Ovary (tissue), 9 donors: ENCODE measurements around the gene DCAF15. TPM values are rescaled to one million over a fixed set of nuclear protein-coding genes. Genes with fewer than 3 reads are reported as not detected.

Source experiments
- DNase-seq, 5 donors: peaks; one replicate each; pipeline ENCODE4 v3.0.0-alpha.2; 2019 to 2020
- H3K27ac ChIP-seq, 2 donors: fragments of 200-600 bp; one replicate each; pipeline versions ENCODE4 v1.5.1 to v1.8.0; 2019 to 2022
- H3K27me3 ChIP-seq: fragments of 200-600 bp; one replicate; pipeline ENCODE4 v1.8.0; 2022
- H3K36me3 ChIP-seq: fragments of 200-600 bp; sonication (generic); one replicate; pipeline ENCODE4 v1.5.1; 2019
- H3K4me1 ChIP-seq: one replicate; pipeline ENCODE4 v1.8.1; 2013; ENCODE audit warnings: mild to moderate bottlenecking, moderate library complexity; ENCODE audit not compliant: insufficient read depth
- H3K4me3 ChIP-seq: fragments of 200-600 bp; sonication (generic); one replicate; pipeline ENCODE4 v1.5.1; 2017
- H3K9me3 ChIP-seq, 2 donors: fragments of 200-600 bp in 1 of 2; sonication (generic) in 1 of 2; one replicate each; pipeline versions ENCODE4 v1.5.1 to v1.8.1; 2013 to 2019; ENCODE audit warnings: mild to moderate bottlenecking in 1 of 2, moderate library complexity in 1 of 2
- CTCF ChIP-seq, 3 donors: fragments of 450-650 bp in 2 of 3; fragments of 200-600 bp in 1 of 3; IDR thresholded peaks; one replicate each; pipeline versions ENCODE4 v1.5.1 to v1.8.0; 2016 to 2022; ENCODE audit warnings: antibody characterized with exemption in 3 of 3, mild to moderate bottlenecking in 1 of 3
- EP300 ChIP-seq: sonication (generic); formaldehyde crosslinking; IDR thresholded peaks from one replicate; pipeline ENCODE4 v1.6.1; 2017; ENCODE audit warnings: antibody characterized with exemption
- POLR2A ChIP-seq: fragments of 450-650 bp; IDR thresholded peaks from one replicate; pipeline ENCODE4 v1.6.1; 2017; ENCODE audit warnings: antibody characterized with exemption, mild to moderate bottlenecking, moderate library complexity
- WGBS, 3 donors: extraction: QIAGEN DNeasy Blood & Tissue Kit in 1 of 3; methylation state at CpG; one replicate each; pipeline versions ENCODE4 v1.1.5 to v1.1.7; 2013 to 2017; 5-methylcytosine and 5-hydroxymethylcytosine counted together
- intact Hi-C, 4 donors: fragments of 100-400 bp; cut with DNase I; formaldehyde crosslinking; loops; one replicate each; pipeline versions ENCODE4 v1.11.0 to v1.15.1; 2022 to 2023
- polyA plus RNA-seq, 2 donors: library from polyadenylated mRNA; stranded (reverse); fragments of 200-250 nt in 1 of 2; fragments of 350-450 nt in 1 of 2; fragmentation: Illumina TruSeq in 1 of 2; extraction: RNeasy Lipid Tissue Mini Kit (QIAGEN cat#74804) in 1 of 2; gene quantifications; one replicate each; pipeline ENCODE4 v1.2.3, GENCODE V29; 2013 to 2014
- total RNA-seq, 7 donors: library from RNA; depleted of rRNA in 2 of 7; stranded (reverse); fragments of >200 nt in 2 of 7; fragmentation: NEBNext Ultra II Directional in 3 of 7; extraction: Animal tissue kit (Norgen Biotek cat#: 25700) in 3 of 7; gene quantifications; one replicate each; pipeline versions ENCODE4 v1.1.0 to v1.2.4, GENCODE V29; 2016 to 2023
- donor health status: DM: no; HTN: no; CAD: no; lungs with moderate emphysema.
- donor health status: DM: no; HTN: no; CAD: no.
- donor health status: Bipolar disorder and iron deficiency.
- donor health status: DM: yes; HTN: yes; CAD: no.
- donor health status: DM: no; HTN: no; CAD: no.
- donor health status: DM: yes; HTN: yes; CAD: no.

DCAF15 gene
- total and polyA plus RNA-seq, 9 donors, result 5.0 to 29.1 (median 23.4) TPM

GRCh38 chr19:13935765-13936510 is 16.4 kb upstream of the DCAF15 start:
- 82 to 85% (median 82%) methylated on average over 20 to 22 of the region's 22 CpGs for WGBS, 3 donors
- no peaks in the 10 kb centered on the region for H3K9me3 ChIP-seq
- TF ChIP-seq POLR2A (no peak), CTCF (IDR thresholded peaks at IDR 0.05) (no peak), EP300 (no peak)
- no peaks in the 10 kb centered on the region for H3K27me3 ChIP-seq
- H3K36me3 ChIP-seq, result no peaks in the 10 kb centered on the region
- peaks cover 6% of the 10 kb centered on the region for H3K4me1 ChIP-seq
- H3K27ac ChIP-seq, result no peak overlapping the region
- DNase-seq, result no peak
- no peak overlapping the region for H3K4me3 ChIP-seq
- intact Hi-C loops, result no loop called here

GRCh38 chr19:13937479-13938300 is 14.6 kb upstream of the DCAF15 start:
- no peaks in the 10 kb centered on the region for H3K36me3 ChIP-seq
- 6 to 14% (median 6%) methylated on average over 18 to 29 of the region's 29 CpGs for WGBS, 3 donors
- no peak overlapping the region for H3K27ac ChIP-seq
- peaks cover 6% of the 10 kb centered on the region for H3K4me1 ChIP-seq
- TF ChIP-seq POLR2A, result no peak
- no peak for TF ChIP-seq CTCF (IDR thresholded peaks at IDR 0.05)
- TF ChIP-seq EP300, result no peak
- H3K9me3 ChIP-seq, result no peaks in the 10 kb centered on the region
- no peak overlapping the region for H3K4me3 ChIP-seq
- H3K27me3 ChIP-seq, result no peaks in the 10 kb centered on the region
- intact Hi-C loops, result no loop called here
- peak in 1 of 5 donors; percentile 54 for DNase-seq

- 3 to 9% (median 5%) methylated on average over 20 to 21 of the region's 21 CpGs for WGBS, 3 donors
- Histone ChIP-seq H3K36me3 (no peaks in the 10 kb centered on the region), H3K4me1 (peaks cover 6% of the 10 kb centered on the region), H3K27me3 (no peaks in the 10 kb centered on the region), H3K27ac (no peak within 1 kb of the TSS), H3K4me3 (no peak within 1 kb of the TSS), H3K9me3 (no peaks in the 10 kb centered on the region)
- no peak for TF ChIP-seq EP300
- TF ChIP-seq POLR2A, result no peak
- no peak for TF ChIP-seq CTCF (IDR thresholded peaks at IDR 0.05)
- intact Hi-C loops, result no loop called here
- DNase-seq, result peak in 3 of 5 donors; percentile 39 to 67 (median 42)
Measured at GRCh38 chr19:13938301-13939064, 13.8 kb upstream of the DCAF15 start, which contains the start of gene PODNL1. Gene PODNL1 (minus strand): TSS chr19:13938417. CDS start chr19:13938181, 236 bp downstream.

GRCh38 chr19:13942023-13942684 is 10.2 kb upstream of the DCAF15 start:
- TF ChIP-seq EP300 (no peak), POLR2A (no peak), CTCF (IDR thresholded peaks at IDR 0.05) (no peak)
- peaks cover 6% of the 10 kb centered on the region for H3K4me1 ChIP-seq
- no peak overlapping the region for H3K27ac ChIP-seq
- intact Hi-C loops, result no loop called here
- H3K4me3 ChIP-seq, result no peak overlapping the region
- DNase-seq, result no peak
- no peaks in the 10 kb centered on the region for H3K36me3 ChIP-seq
- H3K9me3 ChIP-seq, result no peaks in the 10 kb centered on the region
- WGBS, 3 donors, result 90 to 100% (median 97%) methylated on average over 1 of the region's 1 CpG
- H3K27me3 ChIP-seq, result no peaks in the 10 kb centered on the region
